Non-pigmented ciliary epithelial cell (primary cell): ENCODE data around the gene NXPE3.

ENCODE experiments used
- DNase-seq: peaks from one replicate; pipeline ENCODE4 v3.0.0-alpha.2; 2010; ENCODE audit warnings: low read depth

NXPE3 gene

GRCh38 chr3:101803173-101803782, 24.3 kb downstream of the NXPE3 start:
- no peak for DNase-seq

- no peak for DNase-seq
Observed at GRCh38 chr3:101803939-101804338, 24.9 kb downstream of the NXPE3 start.

- DNase-seq: no peak
Observed at GRCh38 chr3:101806491-101806890, 27.5 kb downstream of the NXPE3 start.

- DNase-seq: no peak
Observed at GRCh38 chr3:101807888-101808287, 28.9 kb downstream of the NXPE3 start.

- DNase-seq: no peak
Observed at GRCh38 chr3:101809178-101810021, 30.4 kb downstream of the NXPE3 start.

GRCh38 chr3:101810022-101810418, 31.0 kb downstream of the NXPE3 start:
- no peak for DNase-seq

GRCh38 chr3:101811875-101812274, 32.9 kb downstream of the NXPE3 start:
- DNase-seq: no peak

GRCh38 chr3:101812895-101813294, 33.9 kb downstream of the NXPE3 start:
- no peak for DNase-seq

GRCh38 chr3:101813817-101814440, 34.9 kb downstream of the NXPE3 start:
- no peak for DNase-seq

GRCh38 chr3:101814835-101815234, 35.8 kb downstream of the NXPE3 start:
- DNase-seq: no peak

GRCh38 chr3:101816215-101817149, 37.5 kb downstream of the NXPE3 start:
- no peak for DNase-seq

- DNase-seq: no peak
Observed at GRCh38 chr3:101817992-101818391, 39.0 kb downstream of the NXPE3 start.

- DNase-seq: no peak
Observed at GRCh38 chr3:101819649-101820206, 40.7 kb downstream of the NXPE3 start.

- DNase-seq: no peak
Observed at GRCh38 chr3:101821503-101821902, 42.5 kb downstream of the NXPE3 start.

GRCh38 chr3:101823525-101823924, 44.5 kb downstream of the NXPE3 start:
- no peak for DNase-seq

- no peak for DNase-seq
Observed at GRCh38 chr3:101824702-101825101, 45.7 kb downstream of the NXPE3 start.

GRCh38 chr3:101825904-101826445, 47.0 kb downstream of the NXPE3 start:
- DNase-seq: no peak

GRCh38 chr3:101827211-101828174, 48.5 kb downstream of the NXPE3 start:
- no peak for DNase-seq

GRCh38 chr3:101828276-101828675, 49.3 kb downstream of the NXPE3 start:
- no peak for DNase-seq
